CD14-positive monocyte (primary cell): ENCODE results near the gene MOCOS. TPM values are rescaled to one million over a fixed set of nuclear protein-coding genes. Genes with fewer than 3 reads are reported as not detected.

ENCODE experiments used
- DNase-seq, 3 donors: peaks; one replicate each; pipeline ENCODE4 v3.0.0-alpha.2; 2011 to 2022
- H2AFZ ChIP-seq: 2 replicates; pipeline ENCODE4 v1.6.0; 2012; ENCODE audit warnings: mild to moderate bottlenecking, low read depth, low read length, inconsistent platforms; ENCODE audit not compliant: insufficient read depth, poor library complexity, severe bottlenecking
- H3K27ac ChIP-seq, 2 donors: 1 replicate in 1 of 2; 2 replicates in 1 of 2; pipeline ENCODE4 v1.5.1; 2012 to 2013; ENCODE audit warnings: low read length in 2 of 2, control low read depth in 1 of 2, inconsistent platforms in 1 of 2, low read depth in 1 of 2, mild to moderate bottlenecking in 1 of 2
- H3K27me3 ChIP-seq, 2 donors: one replicate each; pipeline versions ENCODE4 v1.6.0 to v1.6.1; 2011 to 2013; ENCODE audit warnings: low read length in 2 of 2; ENCODE audit not compliant: control insufficient read depth in 2 of 2, insufficient read depth in 2 of 2
- H3K36me3 ChIP-seq, 2 donors: replicated peaks in 1 of 2; 1 replicate in 1 of 2; 2 replicates in 1 of 2; pipeline versions ENCODE4 v1.5.1 to v1.6.1; 2012 to 2013; ENCODE audit warnings: low read length in 2 of 2, control low read depth in 1 of 2, inconsistent platforms in 1 of 2, mild to moderate bottlenecking in 1 of 2; ENCODE audit not compliant: insufficient read depth in 2 of 2, control insufficient read depth in 1 of 2
- H3K4me1 ChIP-seq, 2 donors: 1 replicate in 1 of 2; 2 replicates in 1 of 2; pipeline versions ENCODE4 v1.5.1 to v1.6.1; 2012 to 2013; ENCODE audit warnings: low read length in 2 of 2, control low read depth in 1 of 2, inconsistent platforms in 1 of 2, mild to moderate bottlenecking in 1 of 2, moderate library complexity in 1 of 2; ENCODE audit not compliant: insufficient read depth in 2 of 2, control insufficient read depth in 1 of 2
- H3K4me2 ChIP-seq: replicated peaks from 2 replicates; pipeline ENCODE3; 2012; ENCODE audit warnings: low read length, moderate library complexity, mild to moderate bottlenecking; ENCODE audit not compliant: poor library complexity, severe bottlenecking; ENCODE audit errors: extremely low read depth
- H3K4me3 ChIP-seq, 3 experiments: fragments of 200-600 bp in 1 of 3; sonication (generic) in 1 of 3; replicated peaks in 1 of 3; 1 replicate in 2 of 3; 2 replicates in 1 of 3; pipeline ENCODE4 v1.5.1; 2011 to 2013; ENCODE audit warnings: low read length in 3 of 3, mild to moderate bottlenecking in 3 of 3, control low read depth in 2 of 3, low read depth in 2 of 3, inconsistent platforms in 1 of 3, moderate library complexity in 1 of 3
- H3K79me2 ChIP-seq: 2 replicates; pipeline ENCODE4 v1.6.0; 2012; ENCODE audit warnings: mild to moderate bottlenecking, control low read depth, inconsistent platforms, low read length, moderate library complexity; ENCODE audit not compliant: insufficient read depth
- H3K9ac ChIP-seq: 2 replicates; pipeline ENCODE4 v1.6.0; 2017; ENCODE audit warnings: low read length, mild to moderate bottlenecking; ENCODE audit not compliant: insufficient read depth, poor library complexity, severe bottlenecking
- H3K9me3 ChIP-seq, 2 donors: replicated peaks in 1 of 2; 1 replicate in 1 of 2; 2 replicates in 1 of 2; pipeline versions ENCODE4 v1.5.1 to v1.6.1; 2012 to 2013; ENCODE audit warnings: low read length in 2 of 2, control low read depth in 1 of 2; ENCODE audit not compliant: control insufficient read depth in 1 of 2, insufficient read depth in 1 of 2
- H4K20me1 ChIP-seq: 2 replicates; pipeline ENCODE4 v1.6.0; 2012; ENCODE audit warnings: mild to moderate bottlenecking, low read length, control low read depth, moderate library complexity; ENCODE audit not compliant: insufficient read depth
- H3K27ac Mint-ChIP-seq, 7 donors: one replicate each; pipeline ENCODE4 v1.8.0; 2020; ENCODE audit warnings: mild to moderate bottlenecking in 7 of 7, mixed read lengths in 7 of 7, moderate library complexity in 6 of 7, inconsistent platforms in 2 of 7
- H3K27me3 Mint-ChIP-seq, 3 donors: one replicate each; pipeline ENCODE4 v1.8.0; 2021 to 2022; ENCODE audit warnings: low read depth in 3 of 3, mild to moderate bottlenecking in 3 of 3, mixed read lengths in 3 of 3, moderate library complexity in 3 of 3, inconsistent platforms in 1 of 3
- H3K36me3 Mint-ChIP-seq, 2 donors: one replicate each; pipeline ENCODE4 v1.8.0; 2020; ENCODE audit warnings: mixed read lengths in 2 of 2, inconsistent platforms in 1 of 2, mild to moderate bottlenecking in 1 of 2
- H3K4me1 Mint-ChIP-seq: one replicate; pipeline ENCODE4 v1.8.0; 2020; ENCODE audit warnings: mild to moderate bottlenecking, mixed read lengths
- H3K4me3 Mint-ChIP-seq, 2 donors: one replicate each; pipeline ENCODE4 v1.8.0; 2020; ENCODE audit warnings: mild to moderate bottlenecking in 2 of 2, mixed read lengths in 2 of 2, moderate library complexity in 1 of 2
- H3K9me3 Mint-ChIP-seq, 7 donors: one replicate each; pipeline ENCODE4 v1.8.0; 2020 to 2022; ENCODE audit warnings: mixed read lengths in 7 of 7, mild to moderate bottlenecking in 6 of 7, moderate library complexity in 6 of 7, inconsistent platforms in 2 of 7
- WGBS: methylation state at CpG from one replicate; pipeline ENCODE4 v1.1.5; 2013; ENCODE audit warnings: missing lambda C conversion rate; ENCODE audit not compliant: insufficient coverage; 5-methylcytosine and 5-hydroxymethylcytosine counted together
- intact Hi-C, 2 donors: fragments of 100-400 bp; cut with micrococcal nuclease; formaldehyde crosslinking; loops; one replicate each; pipeline versions ENCODE4 v1.15.0 to v1.15.1; 2023
- polyA plus RNA-seq, 3 donors: library from polyadenylated mRNA; depleted of rRNA in 1 of 3; unstranded in 2 of 3; stranded (reverse) in 1 of 3; fragments of 300-500 nt in 2 of 3; fragments of >200 nt in 1 of 3; fragmentation: Illumina TruSeq in 2 of 3; gene quantifications; 1 replicate in 2 of 3; 2 replicates in 1 of 3; pipeline ENCODE4 v1.2.3, GENCODE V29; 2012 to 2021
- TF ChIP-seq, protein P1 (sequence below): fragments of 200-600 bp; IDR thresholded peaks from one replicate; pipeline ENCODE4 v1.8.0; 2022; ENCODE audit warnings: antibody characterized with exemption, mild to moderate bottlenecking

The MOCOS gene
- polyA plus RNA-seq, 3 donors = 0.03 to 0.05 TPM; not detected in 1

DNA sequence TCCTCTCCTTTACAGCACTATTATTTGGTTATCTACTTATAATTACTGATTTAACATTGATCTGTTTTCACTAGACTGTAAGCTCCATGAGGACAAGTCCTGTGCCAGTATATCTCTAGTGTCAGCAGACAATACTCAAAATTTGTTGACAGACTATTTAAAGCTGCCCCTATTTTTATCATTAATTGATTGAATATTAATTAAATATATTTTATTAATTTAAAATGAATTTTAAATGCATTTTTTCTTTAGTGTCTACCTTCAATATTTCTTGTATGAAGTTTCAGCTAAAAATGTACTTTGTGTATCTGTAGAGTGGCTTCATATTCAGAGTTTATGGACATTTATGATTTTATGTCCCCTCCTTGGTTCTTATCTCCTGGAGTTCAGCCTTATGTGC lies 83.9 kb downstream of the MOCOS start:
- TF ChIP-seq, protein P1, sequence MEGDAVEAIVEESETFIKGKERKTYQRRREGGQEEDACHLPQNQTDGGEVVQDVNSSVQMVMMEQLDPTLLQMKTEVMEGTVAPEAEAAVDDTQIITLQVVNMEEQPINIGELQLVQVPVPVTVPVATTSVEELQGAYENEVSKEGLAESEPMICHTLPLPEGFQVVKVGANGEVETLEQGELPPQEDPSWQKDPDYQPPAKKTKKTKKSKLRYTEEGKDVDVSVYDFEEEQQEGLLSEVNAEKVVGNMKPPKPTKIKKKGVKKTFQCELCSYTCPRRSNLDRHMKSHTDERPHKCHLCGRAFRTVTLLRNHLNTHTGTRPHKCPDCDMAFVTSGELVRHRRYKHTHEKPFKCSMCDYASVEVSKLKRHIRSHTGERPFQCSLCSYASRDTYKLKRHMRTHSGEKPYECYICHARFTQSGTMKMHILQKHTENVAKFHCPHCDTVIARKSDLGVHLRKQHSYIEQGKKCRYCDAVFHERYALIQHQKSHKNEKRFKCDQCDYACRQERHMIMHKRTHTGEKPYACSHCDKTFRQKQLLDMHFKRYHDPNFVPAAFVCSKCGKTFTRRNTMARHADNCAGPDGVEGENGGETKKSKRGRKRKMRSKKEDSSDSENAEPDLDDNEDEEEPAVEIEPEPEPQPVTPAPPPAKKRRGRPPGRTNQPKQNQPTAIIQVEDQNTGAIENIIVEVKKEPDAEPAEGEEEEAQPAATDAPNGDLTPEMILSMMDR = no peak
- peaks cover 4 to 15% (median 10%) of the 10 kb centered on the region in 3 donors for H3K27me3 Mint-ChIP-seq
- no peak overlapping the region for H3K27ac Mint-ChIP-seq

DNA sequence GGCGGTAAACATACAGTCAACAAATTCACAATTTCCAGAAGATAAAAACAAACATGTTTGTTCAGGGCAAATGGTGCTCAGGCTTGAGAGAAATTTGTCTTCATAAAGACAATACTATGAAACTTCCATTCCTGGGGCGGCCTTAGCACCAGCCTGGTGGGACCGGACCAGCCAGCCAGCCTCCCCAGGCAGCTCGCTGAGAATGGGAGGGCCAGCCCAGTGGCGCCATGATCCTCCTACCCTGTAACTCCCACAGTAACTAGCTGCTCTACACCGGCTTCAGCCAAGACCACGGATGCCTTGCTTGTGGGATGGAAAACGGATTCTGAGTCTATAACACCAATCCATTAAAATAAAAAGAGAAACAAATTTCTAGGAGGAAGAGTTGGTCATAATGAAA lies 86.0 kb downstream of the MOCOS start:
- no peaks in the 10 kb centered on the region for H3K79me2 ChIP-seq
- no peak overlapping the region for H2AFZ ChIP-seq
- no peaks in the 10 kb centered on the region for H3K9me3 ChIP-seq
- peaks cover 7 to 20% (median 20%) of the 10 kb centered on the region in 3 donors for H3K27me3 Mint-ChIP-seq
- H3K36me3 ChIP-seq = no peaks in the 10 kb centered on the region
- DNase-seq = no peak
- H4K20me1 ChIP-seq = no peaks in the 10 kb centered on the region
- no peak overlapping the region for H3K4me3 Mint-ChIP-seq
- WGBS = 100% methylated on average over 3 of the region's 8 CpGs
- no peak overlapping the region for H3K27ac Mint-ChIP-seq
- no peak overlapping the region for H3K27ac ChIP-seq
- H3K4me2 ChIP-seq = no peak overlapping the region
- no peak overlapping the region for H3K9ac ChIP-seq
- no peaks in the 10 kb centered on the region for H3K4me1 Mint-ChIP-seq
- TF ChIP-seq, protein P1 = no peak
- no peak overlapping the region for H3K4me3 ChIP-seq
- peaks cover 0 to 4% (median 0%) of the 10 kb centered on the region in 7 donors for H3K9me3 Mint-ChIP-seq
- no peaks in the 10 kb centered on the region for H3K36me3 Mint-ChIP-seq
- no peaks in the 10 kb centered on the region for H3K4me1 ChIP-seq
- intact Hi-C loops = no loop called here
- H3K27me3 ChIP-seq = no peaks in the 10 kb centered on the region

More for the DNA sequence above, 83.9 kb downstream of the MOCOS start:
- no peaks in the 10 kb centered on the region for H4K20me1 ChIP-seq
- H3K9me3 ChIP-seq = no peaks in the 10 kb centered on the region
- H3K79me2 ChIP-seq = no peaks in the 10 kb centered on the region
- no peaks in the 10 kb centered on the region for H3K27me3 ChIP-seq
- H3K4me3 ChIP-seq = no peak overlapping the region
- H3K4me1 Mint-ChIP-seq = no peaks in the 10 kb centered on the region
- no peak overlapping the region for H2AFZ ChIP-seq
- no peak overlapping the region for H3K4me3 Mint-ChIP-seq
- no peak for DNase-seq
- H3K27ac ChIP-seq = no peak overlapping the region
- intact Hi-C loops = no loop called here
- peaks cover 0 to 4% (median 0%) of the 10 kb centered on the region in 7 donors for H3K9me3 Mint-ChIP-seq
- no peaks in the 10 kb centered on the region for H3K36me3 ChIP-seq
- H3K36me3 Mint-ChIP-seq = no peaks in the 10 kb centered on the region
- H3K4me1 ChIP-seq = no peaks in the 10 kb centered on the region
- H3K9ac ChIP-seq = no peak overlapping the region
- H3K4me2 ChIP-seq = no peak overlapping the region
